GM23338 (cell line): Measurements from ENCODE around the gene ECM2.

Experiments
- EZH2 ChIP-seq: fragments of 200-600 bp; sonication (generic); IDR thresholded peaks from one replicate; pipeline ENCODE4 v1.8.0; 2017; ENCODE audit warnings: antibody characterized with exemption, mild to moderate bottlenecking, low read depth; ENCODE audit not compliant: unreplicated experiment
- EZH2phosphoT487 ChIP-seq: fragments of 200-600 bp; sonication (generic); IDR thresholded peaks from one replicate; pipeline ENCODE4 v1.8.1; 2018; ENCODE audit warnings: antibody characterized with exemption; ENCODE audit not compliant: unreplicated experiment
- POLR2AphosphoS5 ChIP-seq: IDR thresholded peaks from 2 replicates; pipeline ENCODE4 v1.6.1; 2016; ENCODE audit warnings: antibody characterized with exemption, low read depth
- TF ChIP-seq, protein P1 (sequence below), 2 experiments: fragments of 200-600 bp in 1 of 2; sonication (generic) in 1 of 2; conservative IDR thresholded peaks; 2 replicates each; pipeline versions ENCODE4 v1.5.1 to v1.6.1; 2016 to 2017; ENCODE audit warnings: antibody characterized with exemption in 2 of 2, low read depth in 2 of 2, mild to moderate bottlenecking in 2 of 2, moderate library complexity in 1 of 2

DNA sequence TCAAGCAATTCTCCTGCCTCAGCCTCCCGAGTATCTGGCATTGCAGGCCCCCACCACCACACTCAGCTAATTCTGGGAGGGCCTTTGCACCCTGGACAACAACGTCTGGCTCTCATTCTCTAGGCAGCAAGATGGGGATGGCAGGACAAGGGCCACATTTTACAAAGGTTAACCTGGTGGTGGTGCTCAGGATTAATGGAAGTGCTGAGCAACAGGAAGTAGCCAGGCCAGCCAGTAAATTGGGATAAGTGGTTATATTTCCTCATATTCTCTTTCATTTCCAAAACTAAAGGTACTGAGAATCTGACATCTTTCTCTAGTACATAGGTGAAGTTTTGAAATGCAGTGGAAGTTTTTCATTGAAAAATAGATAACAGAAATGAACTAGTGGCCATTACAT, 28.8 kb downstream of the ECM2 start:
- TF ChIP-seq, protein P1, sequence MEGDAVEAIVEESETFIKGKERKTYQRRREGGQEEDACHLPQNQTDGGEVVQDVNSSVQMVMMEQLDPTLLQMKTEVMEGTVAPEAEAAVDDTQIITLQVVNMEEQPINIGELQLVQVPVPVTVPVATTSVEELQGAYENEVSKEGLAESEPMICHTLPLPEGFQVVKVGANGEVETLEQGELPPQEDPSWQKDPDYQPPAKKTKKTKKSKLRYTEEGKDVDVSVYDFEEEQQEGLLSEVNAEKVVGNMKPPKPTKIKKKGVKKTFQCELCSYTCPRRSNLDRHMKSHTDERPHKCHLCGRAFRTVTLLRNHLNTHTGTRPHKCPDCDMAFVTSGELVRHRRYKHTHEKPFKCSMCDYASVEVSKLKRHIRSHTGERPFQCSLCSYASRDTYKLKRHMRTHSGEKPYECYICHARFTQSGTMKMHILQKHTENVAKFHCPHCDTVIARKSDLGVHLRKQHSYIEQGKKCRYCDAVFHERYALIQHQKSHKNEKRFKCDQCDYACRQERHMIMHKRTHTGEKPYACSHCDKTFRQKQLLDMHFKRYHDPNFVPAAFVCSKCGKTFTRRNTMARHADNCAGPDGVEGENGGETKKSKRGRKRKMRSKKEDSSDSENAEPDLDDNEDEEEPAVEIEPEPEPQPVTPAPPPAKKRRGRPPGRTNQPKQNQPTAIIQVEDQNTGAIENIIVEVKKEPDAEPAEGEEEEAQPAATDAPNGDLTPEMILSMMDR (conservative IDR thresholded peaks at IDR 0.05; ENCODE audit: low read depth in 2 of 2) = peak in 1 of 2 experiments; percentile 47; a peak in 2 of 4 replicates
- TF ChIP-seq EZH2 (no peak), POLR2AphosphoS5 (no peak), EZH2phosphoT487 (no peak)
